H1 (cell line): ENCODE results near the gene UBE2I. TPM values are rescaled to one million over a fixed set of nuclear protein-coding genes. Genes with fewer than 3 reads are reported as not detected.

Source experiments
- CEBPB ChIP-seq: IDR thresholded peaks from 2 replicates; pipeline ENCODE4 v1.6.1; 2012; ENCODE audit warnings: low read depth, low read length
- CHD1 ChIP-seq: IDR thresholded peaks from 2 replicates; pipeline ENCODE4 v1.6.1; 2012; ENCODE audit warnings: low read depth, low read length, improper control_type of control experiment
- RAD21 ChIP-seq, 2 experiments: IDR thresholded peaks in 1 of 2; conservative IDR thresholded peaks in 1 of 2; 2 replicates each; pipeline ENCODE4 v1.6.1; 2011; ENCODE audit warnings: low read depth in 2 of 2, low read length in 2 of 2, improper control_type of control experiment in 1 of 2, inconsistent platforms in 1 of 2, mild to moderate bottlenecking in 1 of 2, moderate library complexity in 1 of 2
- polyA plus RNA-seq, 7 experiments: library from polyadenylated mRNA; depleted of rRNA in 3 of 7; stranded (reverse) in 5 of 7; unstranded in 2 of 7; fragments of >200 nt in 5 of 7; fragments of 200-250 nt in 2 of 7; gene quantifications; 1 replicate in 5 of 7; 2 replicates in 1 of 7; 4 replicates in 1 of 7; pipeline versions ENCODE4 v1.2.1 to v1.2.3, GENCODE V29; 2011 to 2013; ENCODE audit warnings: missing spikeins in 2 of 7, mixed read lengths in 2 of 7
- total RNA-seq: library from RNA; stranded (reverse); fragmentation: NEBNext Ultra II Directional; extraction: Animal tissue kit (Norgen Biotek cat#: 25700); gene quantifications from 2 replicates; pipeline ENCODE4 v1.2.1, GENCODE V29; 2021

Gene UBE2I
- total and polyA plus RNA-seq, 2 of the 8 experiments (the other 6 are each of a cell fraction or from before 2014, with no cell fraction given), result 148 to 268 TPM

DNA sequence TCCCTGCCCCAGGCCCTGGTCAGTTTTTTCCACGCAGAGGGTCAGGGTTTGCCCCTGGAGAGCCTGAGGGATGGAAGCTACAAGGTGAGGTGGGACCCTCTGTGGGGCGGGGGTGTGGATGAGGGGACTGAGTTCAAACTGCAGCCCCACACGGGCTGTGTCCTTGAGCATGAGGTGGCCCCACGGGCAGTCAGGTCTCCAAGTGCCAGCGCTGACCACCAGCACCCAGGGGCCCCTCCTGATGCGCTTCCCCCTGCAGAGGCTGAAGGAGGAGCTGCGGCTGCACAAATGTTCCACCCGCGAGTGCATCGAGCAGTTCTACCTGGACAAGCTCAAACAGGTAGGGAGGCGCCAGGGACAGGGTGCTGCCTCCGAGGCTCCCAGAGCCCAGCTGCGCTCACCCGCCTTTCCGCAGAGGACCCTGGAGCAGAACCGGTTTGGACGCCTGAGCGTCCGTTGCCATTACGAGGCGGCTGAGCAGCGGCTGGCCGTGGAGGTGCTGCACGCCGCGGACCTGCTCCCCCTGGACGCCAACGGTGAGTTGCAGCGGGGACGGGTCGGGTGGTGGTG, 37.9 kb downstream of the UBE2I start (continued):
- TF ChIP-seq RAD21 (IDR thresholded peaks at IDR 0.05 in 1 of 2, conservative IDR thresholded peaks at IDR 0.05 in 1 of 2; ENCODE audit: low read depth in 2 of 2, low read length in 2 of 2), result no peak
- TF ChIP-seq CEBPB, result no peak
- no peak for TF ChIP-seq CHD1
